ENCODE results near the gene TIGD7. TPM values are rescaled to one million over a fixed set of nuclear protein-coding genes. Genes with fewer than 3 reads are reported as not detected.

Gene TIGD7
- polyA plus RNA-seq, 1 experiment, result 2.0 TPM

GRCh38 chr16:3282730-3283542 is 22.3 kb downstream of the TIGD7 start, which contains the start of gene ZNF263:
Gene ZNF263, plus strand, starts transcription at chr16:3283491. Its CDS starts 328 bp downstream, at chr16:3283819.
- TF ChIP-seq, protein P1, sequence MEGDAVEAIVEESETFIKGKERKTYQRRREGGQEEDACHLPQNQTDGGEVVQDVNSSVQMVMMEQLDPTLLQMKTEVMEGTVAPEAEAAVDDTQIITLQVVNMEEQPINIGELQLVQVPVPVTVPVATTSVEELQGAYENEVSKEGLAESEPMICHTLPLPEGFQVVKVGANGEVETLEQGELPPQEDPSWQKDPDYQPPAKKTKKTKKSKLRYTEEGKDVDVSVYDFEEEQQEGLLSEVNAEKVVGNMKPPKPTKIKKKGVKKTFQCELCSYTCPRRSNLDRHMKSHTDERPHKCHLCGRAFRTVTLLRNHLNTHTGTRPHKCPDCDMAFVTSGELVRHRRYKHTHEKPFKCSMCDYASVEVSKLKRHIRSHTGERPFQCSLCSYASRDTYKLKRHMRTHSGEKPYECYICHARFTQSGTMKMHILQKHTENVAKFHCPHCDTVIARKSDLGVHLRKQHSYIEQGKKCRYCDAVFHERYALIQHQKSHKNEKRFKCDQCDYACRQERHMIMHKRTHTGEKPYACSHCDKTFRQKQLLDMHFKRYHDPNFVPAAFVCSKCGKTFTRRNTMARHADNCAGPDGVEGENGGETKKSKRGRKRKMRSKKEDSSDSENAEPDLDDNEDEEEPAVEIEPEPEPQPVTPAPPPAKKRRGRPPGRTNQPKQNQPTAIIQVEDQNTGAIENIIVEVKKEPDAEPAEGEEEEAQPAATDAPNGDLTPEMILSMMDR (IDR thresholded peaks at IDR 0.05; ENCODE audit: insufficient read depth, low read depth, low read length), result no peak
- H3K27me3 ChIP-seq (ENCODE audit: control insufficient read depth, insufficient read depth, low read length), result no peaks in the 10 kb centered on the region
- ChIA-PET CTCF (interaction anchor here (0.7 to 2.7 kb wide), 4 partner anchors 13 to 154 kb away, joined by 3 to 11 read pairs (median 6); no protein-coding TSS in a partner anchor), POLR2A (interaction anchor here (0.9 kb wide), 1 partner anchor 162 kb away, joined by 5 read pairs; no protein-coding TSS in a partner anchor)
- H3K36me3 ChIP-seq (ENCODE audit: control insufficient read depth, insufficient read depth, low read length), result peaks cover 6% of the 10 kb centered on the region
- H3K4me3 ChIP-seq (ENCODE audit: low read depth, low read length), result peak within 1 kb of the TSS; percentile 74
- DNase-seq (ENCODE audit: low read depth), result peak; percentile 90

DNA sequence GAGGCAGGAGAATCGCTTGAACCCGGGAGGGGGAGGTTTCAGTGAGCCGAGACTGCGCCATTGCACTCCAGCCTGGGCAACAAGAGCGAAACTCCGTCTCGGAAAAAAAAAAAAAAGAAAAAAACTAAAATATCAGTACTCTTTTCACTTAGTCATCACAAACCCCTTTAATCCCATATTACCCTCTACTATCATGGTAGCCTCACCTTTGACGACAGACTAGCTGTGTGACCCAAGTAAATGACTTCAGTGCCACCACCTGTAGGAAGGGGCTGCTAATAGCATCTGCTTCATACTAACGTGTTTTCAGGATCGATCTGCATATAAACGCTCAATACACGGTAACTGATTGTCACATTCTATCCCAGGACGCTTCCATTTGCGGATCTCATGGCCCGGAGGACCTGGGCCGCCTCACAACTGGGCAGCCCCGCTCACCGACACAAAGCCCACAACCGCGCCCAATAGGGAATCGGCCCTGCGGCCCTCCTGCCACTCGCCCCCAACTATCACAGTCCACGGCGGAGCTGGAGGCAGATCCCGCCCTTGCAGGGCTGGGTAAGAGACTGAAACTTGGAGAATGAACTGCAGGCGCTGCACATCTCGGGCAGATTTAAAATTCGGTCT is 23.0 kb downstream of the TIGD7 start:
- POLR2A ChIA-PET, result interaction anchor here (0.9 kb wide), 1 partner anchor 162 kb away, joined by 5 read pairs; no protein-coding TSS in a partner anchor
- DNase-seq (ENCODE audit: low read depth), result no peak

GRCh38 chr16:3281222-3281820 is 23.9 kb downstream of the TIGD7 start:
- ChIA-PET CTCF (interaction anchor here (0.8 kb wide), 1 partner anchor 15 kb away, joined by 4 read pairs; no protein-coding TSS in a partner anchor), POLR2A (no interaction called here)
- DNase-seq (ENCODE audit: low read depth), result no peak
- Histone ChIP-seq H3K4me3 (ENCODE audit: low read depth, low read length) (no peak overlapping the region), H3K27me3 (ENCODE audit: control insufficient read depth, insufficient read depth, low read length) (no peaks in the 10 kb centered on the region), H3K36me3 (ENCODE audit: control insufficient read depth, insufficient read depth, low read length) (peaks cover 5% of the 10 kb centered on the region)
- TF ChIP-seq, protein P1 (IDR thresholded peaks at IDR 0.05; ENCODE audit: insufficient read depth, low read depth, low read length), result no peak

More for the DNA sequence above, 23.0 kb downstream of the TIGD7 start:
- Histone ChIP-seq H3K27me3 (ENCODE audit: control insufficient read depth, insufficient read depth, low read length) (no peaks in the 10 kb centered on the region), H3K36me3 (ENCODE audit: control insufficient read depth, insufficient read depth, low read length) (peaks cover 6% of the 10 kb centered on the region), H3K4me3 (ENCODE audit: low read depth, low read length) (peak overlapping the region; percentile 74)
- TF ChIP-seq, protein P1 (IDR thresholded peaks at IDR 0.05; ENCODE audit: insufficient read depth, low read depth, low read length), result no peak
- CTCF ChIA-PET, result interaction anchor here (0.7 to 2.7 kb wide), 4 partner anchors 14 to 153 kb away, joined by 3 to 11 read pairs (median 6); no protein-coding TSS in a partner anchor

DNA sequence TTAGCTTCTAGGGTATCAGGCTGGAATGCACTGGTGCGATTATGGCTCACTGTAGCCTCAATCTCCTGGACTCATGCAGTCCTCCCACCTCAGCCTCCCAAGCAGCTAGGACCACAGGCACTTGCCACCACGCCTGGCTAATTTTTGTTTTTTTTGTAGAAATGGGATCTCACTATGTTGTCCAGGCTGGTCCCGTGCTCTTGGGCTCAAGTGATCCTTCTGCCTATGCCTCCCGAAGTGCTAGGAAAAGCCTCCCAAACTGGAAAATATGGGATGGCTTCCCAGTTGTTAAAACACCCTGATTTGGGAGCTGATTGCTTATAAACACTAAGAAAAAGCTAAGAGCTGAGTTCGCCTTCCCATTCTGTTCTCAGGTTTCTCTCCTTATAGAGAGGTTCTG is 28.6 kb downstream of the TIGD7 start:
- POLR2A ChIA-PET, result no interaction called here
- no peak overlapping the region for H3K4me3 ChIP-seq (ENCODE audit: low read depth, low read length)
- H3K27me3 ChIP-seq (ENCODE audit: control insufficient read depth, insufficient read depth, low read length), result no peaks in the 10 kb centered on the region
- no peaks in the 10 kb centered on the region for H3K36me3 ChIP-seq (ENCODE audit: control insufficient read depth, insufficient read depth, low read length)
- TF ChIP-seq, protein P1 (IDR thresholded peaks at IDR 0.05; ENCODE audit: insufficient read depth, low read depth, low read length), result no peak
- CTCF ChIA-PET, result interaction anchor here (1.8 kb wide), 1 partner anchor 9 kb away, joined by 15 read pairs; no protein-coding TSS in a partner anchor
- no peak for DNase-seq (ENCODE audit: low read depth)
